GM19238 (cell line): ENCODE data around the gene PRPF8.

Experiments
- DNase-seq: peaks from one replicate; pipeline ENCODE4 v3.0.0; 2011; ENCODE audit warnings: low spot score; ENCODE audit not compliant: insufficient read length

Gene PRPF8

DNA sequence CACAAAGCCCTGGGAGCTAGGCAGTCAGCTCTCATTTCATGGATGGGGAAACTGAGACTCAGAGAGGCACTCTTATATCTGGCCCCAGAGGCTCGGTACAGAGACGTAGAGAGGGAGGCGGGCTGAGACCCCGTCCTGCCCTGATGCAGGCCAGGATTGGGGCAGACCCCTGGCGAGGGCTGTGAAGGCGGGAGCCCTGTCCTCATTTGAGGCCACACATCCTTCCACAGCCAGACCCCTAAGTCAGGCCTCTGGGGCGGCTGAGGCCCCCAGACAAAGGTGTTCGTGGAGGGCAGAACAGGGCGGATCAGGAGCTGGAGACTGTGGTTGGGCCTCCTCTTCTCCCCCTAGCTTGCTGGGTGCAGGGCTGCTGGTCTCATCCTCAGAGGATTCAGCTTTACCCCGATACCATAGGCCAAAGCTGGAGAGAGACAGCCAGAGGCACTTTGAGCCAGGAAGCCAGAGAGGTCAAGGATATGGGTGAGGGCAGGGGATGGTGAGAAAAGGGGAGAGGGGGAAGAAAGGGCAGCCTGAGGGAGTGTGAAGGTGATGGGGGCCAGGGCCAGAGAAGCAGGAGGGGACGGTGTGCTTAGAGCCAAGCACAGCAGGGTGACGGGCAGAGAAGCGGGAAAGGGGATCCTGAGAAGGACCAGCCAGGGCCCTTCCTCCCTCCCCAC lies 38.3 kb downstream of the PRPF8 start:
- no peak for DNase-seq

GRCh38 chr17:1645207-1646171 lies 39.2 kb downstream of the PRPF8 start, which contains the start of gene SCARF1:
TSS of gene SCARF1 (minus strand) at chr17:1645732. CDS start at chr17:1645697, 35 bp downstream.
- peak; percentile 47 for DNase-seq

DNA sequence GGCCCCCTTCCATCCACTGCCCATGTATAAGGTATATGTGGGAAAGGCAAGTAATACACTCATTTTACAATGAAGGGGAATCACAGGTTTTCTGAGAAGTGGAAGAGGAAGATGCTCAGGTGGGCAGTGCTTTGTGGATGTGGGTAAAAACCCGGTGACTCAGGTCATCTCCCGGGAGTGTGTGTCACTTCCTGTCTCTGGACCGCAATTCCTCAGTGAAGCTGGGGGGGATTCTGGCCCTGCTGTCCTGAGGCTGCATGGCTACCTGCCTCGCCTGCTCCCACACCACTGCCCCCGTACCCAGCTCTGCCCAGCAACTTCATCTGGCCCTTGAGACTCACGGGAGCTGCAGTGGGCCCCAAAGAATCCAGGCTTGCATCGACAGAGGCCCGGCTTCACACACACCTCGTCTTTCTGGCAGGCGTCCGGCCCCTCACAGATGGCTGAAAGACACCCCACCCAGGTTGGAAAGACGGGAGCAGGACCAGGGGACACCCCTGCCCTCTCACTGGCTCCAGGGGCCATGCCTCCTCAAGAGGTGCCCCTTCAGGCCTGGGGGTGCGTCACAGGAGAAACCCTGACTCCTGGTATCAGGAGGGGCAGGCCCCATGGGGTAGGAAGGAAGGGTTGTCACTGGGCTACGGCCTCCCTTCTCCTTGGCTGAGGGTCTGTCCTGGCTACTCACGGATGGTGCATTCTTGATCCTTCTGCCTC lies 40.0 kb downstream of the PRPF8 start:
- DNase-seq, result peak; percentile 83

DNA sequence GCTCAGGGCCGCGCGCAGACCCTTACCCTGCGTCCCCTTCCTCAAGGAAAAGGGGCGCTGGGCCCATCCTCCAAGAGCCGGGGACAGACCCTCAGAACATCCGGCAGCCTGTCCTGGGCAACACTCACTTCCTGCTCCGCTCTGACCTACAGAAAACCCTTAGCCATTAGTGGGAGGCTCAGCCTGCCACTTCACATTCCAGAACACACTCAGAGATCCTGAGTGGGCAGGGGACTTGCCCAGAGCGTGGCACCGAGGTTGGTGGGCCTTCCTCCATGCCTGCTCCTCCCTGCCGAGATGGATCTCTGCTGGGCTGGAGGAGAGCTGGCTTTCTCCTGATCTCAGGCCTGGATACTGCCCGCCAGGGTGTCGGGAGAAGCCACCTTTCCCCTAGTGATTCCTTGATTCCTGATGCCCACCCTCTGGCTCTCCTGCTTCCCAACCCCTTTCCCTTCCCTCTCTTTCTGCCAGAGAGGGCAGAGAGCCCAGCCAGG lies 40.6 kb downstream of the PRPF8 start:
- peak; percentile 51 for DNase-seq

GRCh38 chr17:1643293-1643998 lies 41.2 kb downstream of the PRPF8 start:
- peak; percentile 72 for DNase-seq

- DNase-seq, result no peak
These were observed 43.6 kb downstream of the PRPF8 start for GRCh38 chr17:1641065-1641403.

DNA sequence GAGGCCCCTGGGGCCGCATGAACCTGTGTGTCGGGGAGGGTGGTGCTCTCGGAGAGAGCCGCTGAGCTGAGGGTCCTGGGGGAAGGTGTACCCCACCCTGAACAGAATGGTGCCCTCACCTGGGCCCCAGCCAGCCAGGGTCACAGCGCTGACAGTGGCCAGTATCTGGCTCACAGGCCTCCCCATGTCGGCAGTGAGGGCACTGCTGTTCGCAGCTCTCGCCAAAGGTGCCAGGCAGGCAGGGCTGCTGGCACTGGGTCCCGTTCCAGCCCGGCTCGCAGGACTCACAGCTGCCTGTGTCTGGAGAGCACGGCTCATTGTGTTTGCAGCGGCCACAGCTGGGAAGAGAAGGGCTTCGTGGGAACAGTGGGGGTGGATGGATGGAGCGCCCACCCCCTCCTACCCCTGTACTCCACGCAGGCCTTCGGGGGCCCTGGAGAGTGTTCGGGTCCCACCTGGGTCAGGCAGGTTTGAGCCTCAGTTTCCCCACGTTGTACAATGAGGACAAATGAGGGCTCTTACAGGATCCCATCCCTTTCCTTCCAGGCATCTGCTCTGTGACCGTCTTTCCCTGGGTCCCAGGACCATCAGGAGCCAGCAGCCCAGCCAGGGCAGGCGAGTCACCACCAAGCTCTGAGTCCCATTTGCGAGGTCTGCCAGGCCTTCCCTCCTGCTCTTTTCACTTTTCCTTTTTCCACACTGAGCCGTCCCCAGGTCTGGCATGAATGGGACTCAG lies 44.2 kb downstream of the PRPF8 start:
- DNase-seq, result no peak

DNA sequence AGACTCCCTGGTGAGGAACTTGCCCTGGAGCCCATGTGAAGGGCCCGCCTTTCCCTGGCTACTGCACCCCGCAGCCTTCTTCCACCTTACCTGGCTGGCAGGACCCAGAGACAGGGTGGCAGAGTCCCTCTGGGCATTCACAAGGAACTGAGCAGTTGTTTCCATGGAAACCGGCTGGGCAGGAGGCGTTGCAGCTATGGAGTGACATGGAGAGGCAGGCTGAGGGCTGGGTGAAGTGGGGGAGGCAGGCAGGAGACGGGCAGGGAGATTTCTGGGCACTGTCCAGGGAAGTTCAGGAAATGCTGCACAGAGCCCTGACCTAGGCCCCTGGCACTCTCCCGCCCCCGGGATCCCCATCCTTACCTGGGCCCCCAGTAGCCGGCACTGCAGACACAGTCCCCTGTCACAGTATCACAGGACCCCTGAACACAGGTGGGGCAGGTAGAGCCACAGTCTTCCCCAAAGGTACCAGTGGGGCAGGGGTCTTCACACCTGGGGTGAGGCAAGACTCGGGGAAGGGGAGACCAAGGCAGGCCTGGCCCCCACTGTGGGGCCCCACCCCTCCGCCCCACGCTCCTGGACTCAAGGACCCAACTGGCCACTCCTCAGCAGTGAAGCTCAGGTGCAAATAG lies 45.0 kb downstream of the PRPF8 start:
- no peak for DNase-seq

- no peak for DNase-seq
These were observed 45.9 kb downstream of the PRPF8 start for GRCh38 chr17:1638624-1639300.

GRCh38 chr17:1638171-1638590 lies 46.5 kb downstream of the PRPF8 start:
- DNase-seq, result no peak

GRCh38 chr17:1636732-1637285 lies 47.9 kb downstream of the PRPF8 start:
- DNase-seq, result no peak

DNA sequence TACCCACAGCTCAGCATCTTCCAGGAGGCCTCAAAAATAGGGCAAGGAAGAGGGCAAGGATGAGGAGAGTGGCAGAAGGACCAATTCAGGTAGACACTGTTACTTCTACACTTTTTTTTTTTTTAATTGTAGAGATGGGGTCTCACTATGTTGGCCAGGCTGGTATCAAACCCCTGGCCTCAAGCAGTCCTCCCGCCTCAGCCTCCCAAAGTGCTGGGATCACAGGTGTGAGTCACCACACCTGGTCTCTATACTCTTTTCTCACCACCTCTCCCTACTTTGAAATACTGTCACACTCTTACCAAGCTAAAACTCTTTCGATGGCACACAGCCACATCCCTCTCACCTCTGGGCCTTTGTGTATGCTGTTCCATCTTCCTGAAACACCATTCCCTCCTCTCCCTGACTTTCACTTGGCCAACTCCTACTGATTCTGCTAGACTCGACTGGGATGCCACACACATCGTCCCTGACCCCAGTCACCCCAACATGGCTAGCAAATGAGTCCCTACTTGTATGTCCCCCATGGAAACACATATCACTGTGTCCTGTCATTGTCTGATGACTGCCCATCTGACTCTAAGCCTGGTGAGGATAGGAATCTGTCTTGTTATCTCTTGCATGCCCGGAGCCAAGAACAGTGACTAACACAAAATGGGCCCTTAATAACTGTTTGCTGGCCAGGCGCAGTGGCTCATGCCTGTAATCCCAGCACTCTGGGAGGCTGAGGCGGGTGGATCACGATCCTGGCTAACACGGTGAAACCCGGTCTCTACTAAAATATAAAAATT lies 48.8 kb downstream of the PRPF8 start:
- no peak for DNase-seq

DNA sequence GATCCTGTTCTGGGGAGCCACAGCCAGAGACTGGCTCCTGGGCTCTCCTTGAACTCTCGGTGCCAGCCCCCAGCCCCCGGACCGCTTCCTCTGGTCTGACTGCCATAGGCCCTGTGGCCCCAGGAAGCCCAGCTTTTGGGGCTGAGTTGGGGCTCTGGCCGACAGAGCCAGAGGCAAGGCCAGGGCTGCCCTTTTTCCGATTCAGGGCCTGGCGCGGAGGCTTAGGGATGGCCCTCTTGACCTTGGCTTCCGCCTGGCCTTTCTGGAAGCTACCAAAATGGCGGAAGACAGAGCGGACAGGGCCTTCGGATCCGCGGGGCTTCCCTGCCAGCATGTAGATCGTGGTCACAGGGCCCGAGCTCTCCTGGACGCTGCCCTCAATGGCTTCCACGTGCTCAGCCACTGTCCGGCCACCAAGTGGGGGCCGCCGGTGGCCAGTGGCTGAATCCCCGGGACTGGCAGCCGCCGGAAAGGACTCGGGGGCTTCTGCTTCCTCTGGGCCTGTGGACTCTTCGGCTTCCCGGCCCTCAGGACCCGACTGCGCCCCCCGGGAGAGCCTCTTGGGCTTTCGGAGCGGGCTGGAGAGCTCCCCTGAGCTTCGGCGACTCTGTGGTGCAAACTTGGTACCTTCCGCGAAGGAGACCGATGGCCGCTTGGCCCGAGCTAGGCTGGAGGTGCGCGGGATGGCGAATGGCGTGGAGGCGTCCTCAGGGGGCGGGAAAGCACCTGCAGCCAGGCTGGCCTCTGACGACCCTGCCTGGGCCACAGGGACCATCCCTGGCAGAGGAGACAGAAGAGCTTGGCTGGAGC lies 49.6 kb downstream of the PRPF8 start:
- no peak for DNase-seq

- DNase-seq, result no peak
These were observed 54.0 kb downstream of the PRPF8 start for GRCh38 chr17:1630662-1631061.

GRCh38 chr17:1629504-1630310 lies 55.0 kb downstream of the PRPF8 start:
- peak; percentile 63 for DNase-seq

- DNase-seq, result peak; percentile 99
These were observed 55.7 kb downstream of the PRPF8 start for GRCh38 chr17:1628856-1629503.
